Stimulated activated naive CD8-positive, alpha-beta T cell treated with anti-CD3 and anti-CD28 coated beads, Interleukin-15, Interleukin-2, amounts not matched to agents 100 ng/mL and 50 ng/mL, for 24 hours (primary cell): ENCODE data around the gene ADA.
A peak's percentile ranks its signal among the peaks of the same experiment; 100 is the strongest.

Experiments used
- H3K27ac Mint-ChIP-seq: one replicate; pipeline ENCODE4 v1.8.0; 2021; ENCODE audit warnings: mild to moderate bottlenecking, mixed read lengths
- H3K27me3 Mint-ChIP-seq: one replicate; pipeline ENCODE4 v1.8.0; 2021; ENCODE audit warnings: mixed read lengths
- H3K36me3 Mint-ChIP-seq: one replicate; pipeline ENCODE4 v1.8.0; 2021; ENCODE audit warnings: low read depth, mixed read lengths
- H3K4me1 Mint-ChIP-seq: one replicate; pipeline ENCODE4 v1.8.0; 2021; ENCODE audit warnings: low read depth, mixed read lengths
- H3K4me3 Mint-ChIP-seq: one replicate; pipeline ENCODE4 v1.8.0; 2021; ENCODE audit warnings: mild to moderate bottlenecking, mixed read lengths
- H3K9me3 Mint-ChIP-seq: one replicate; pipeline ENCODE4 v1.8.0; 2021; ENCODE audit warnings: mixed read lengths

Gene ADA

GRCh38 chr20:44627364-44628010 lies 24.0 kb downstream of the ADA start:
- no peaks in the 10 kb centered on the region for H3K4me1 Mint-ChIP-seq
- H3K27me3 Mint-ChIP-seq, result no peaks in the 10 kb centered on the region
- H3K4me3 Mint-ChIP-seq, result no peak overlapping the region
- H3K27ac Mint-ChIP-seq, result no peak overlapping the region
- peaks cover 26% of the 10 kb centered on the region for H3K36me3 Mint-ChIP-seq
- H3K9me3 Mint-ChIP-seq, result no peaks in the 10 kb centered on the region

- H3K27ac Mint-ChIP-seq, result no peak overlapping the region
- H3K4me1 Mint-ChIP-seq, result no peaks in the 10 kb centered on the region
- no peaks in the 10 kb centered on the region for H3K9me3 Mint-ChIP-seq
- H3K27me3 Mint-ChIP-seq, result no peaks in the 10 kb centered on the region
- no peak overlapping the region for H3K4me3 Mint-ChIP-seq
- H3K36me3 Mint-ChIP-seq, result peaks cover 30% of the 10 kb centered on the region
These were observed 25.2 kb downstream of the ADA start for GRCh38 chr20:44626278-44626677.

DNA sequence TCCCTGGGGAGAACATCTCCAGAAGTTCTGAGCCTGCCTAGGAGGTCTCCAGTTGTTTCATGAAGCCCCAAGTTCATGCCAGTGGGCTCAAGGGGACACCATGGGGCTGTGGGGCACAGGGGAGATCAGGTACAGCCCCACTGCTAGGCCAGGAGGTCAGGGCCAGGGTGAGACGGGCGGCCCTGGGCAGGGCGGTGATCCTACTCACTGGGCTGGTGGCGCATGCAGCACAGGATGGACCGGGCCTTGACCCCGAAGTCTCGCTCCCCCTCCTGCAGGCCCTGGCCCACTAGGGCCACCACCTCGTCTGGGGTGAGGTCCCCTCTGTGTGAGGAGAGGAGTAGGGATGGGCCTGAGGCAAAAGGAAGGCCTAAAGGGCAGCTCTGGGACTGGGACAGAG lies 26.1 kb downstream of the ADA start:
- no peaks in the 10 kb centered on the region for H3K9me3 Mint-ChIP-seq

DNA sequence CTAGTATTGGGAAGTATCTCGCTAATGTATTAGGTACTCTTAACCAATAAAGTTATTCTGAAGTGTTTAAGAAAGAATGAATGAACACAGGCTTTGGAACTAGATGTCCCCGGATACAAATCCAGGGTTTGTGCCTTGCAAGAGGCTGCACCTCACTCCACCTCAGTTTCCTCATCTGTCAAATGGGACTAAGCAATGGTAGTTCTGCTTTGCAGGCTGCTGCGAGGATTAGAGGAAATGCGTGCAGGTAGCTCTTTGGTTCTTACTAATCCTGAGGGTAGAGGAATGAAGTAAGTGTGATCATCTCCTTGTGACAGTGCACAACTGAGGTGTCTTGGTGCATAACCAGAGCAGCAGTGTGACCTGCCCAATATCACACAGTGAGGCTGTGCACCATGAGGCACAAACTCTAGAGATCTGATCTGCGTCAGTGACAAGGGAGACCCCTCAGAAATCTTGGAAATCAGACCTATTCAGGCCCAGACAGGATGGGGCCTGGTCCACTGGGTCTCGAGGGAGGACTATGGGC lies 26.7 kb downstream of the ADA start:
- Mint-ChIP-seq H3K4me1 (no peaks in the 10 kb centered on the region), H3K4me3 (no peak overlapping the region), H3K9me3 (no peaks in the 10 kb centered on the region), H3K27me3 (no peaks in the 10 kb centered on the region), H3K36me3 (peaks cover 45% of the 10 kb centered on the region), H3K27ac (no peak overlapping the region)

More for the DNA sequence above, 26.1 kb downstream of the ADA start:
- Mint-ChIP-seq H3K27me3 (no peaks in the 10 kb centered on the region), H3K4me1 (no peaks in the 10 kb centered on the region), H3K4me3 (no peak overlapping the region), H3K36me3 (peaks cover 40% of the 10 kb centered on the region), H3K27ac (no peak overlapping the region)

- H3K27ac Mint-ChIP-seq, result no peak overlapping the region
These were observed 27.3 kb downstream of the ADA start for GRCh38 chr20:44624152-44624551.

DNA sequence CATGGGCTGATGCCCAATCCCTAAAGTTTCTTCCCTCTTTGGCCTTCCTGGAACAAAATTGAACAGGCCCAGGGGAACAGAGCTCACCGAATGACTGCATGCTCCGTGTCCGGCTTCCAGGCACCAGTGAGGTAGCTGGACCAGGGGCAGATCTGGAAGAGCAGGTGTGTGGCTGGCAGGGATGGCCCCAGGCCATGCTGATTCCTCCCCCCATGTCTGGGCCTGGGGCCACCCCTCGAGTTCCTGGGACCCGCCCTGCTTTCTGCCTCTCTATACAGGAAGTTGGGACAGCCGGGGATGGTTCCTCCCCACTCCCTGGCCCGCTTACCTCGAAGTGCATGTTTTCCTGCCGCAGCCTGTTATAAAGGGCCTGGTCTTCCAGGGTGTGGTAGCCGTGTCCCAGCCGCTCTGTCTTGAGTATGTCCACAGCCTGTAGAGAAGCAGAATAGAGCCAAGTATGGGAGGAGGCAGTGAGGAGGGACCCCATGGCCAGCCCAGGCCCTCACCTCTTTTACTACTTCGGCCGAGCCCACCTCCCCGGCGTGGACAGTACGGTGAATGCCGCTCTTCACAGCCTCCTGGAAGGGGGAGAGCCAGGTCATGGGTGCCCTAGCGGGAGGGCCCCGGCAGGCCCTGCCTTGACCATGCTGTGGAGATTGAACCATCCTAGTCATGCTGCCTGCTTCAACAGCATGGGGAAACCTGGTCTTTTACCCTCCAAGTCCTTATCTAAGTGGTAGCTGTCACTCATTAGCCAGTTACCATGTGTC lies 28.8 kb downstream of the ADA start:
- H3K27me3 Mint-ChIP-seq, result no peaks in the 10 kb centered on the region
- H3K4me1 Mint-ChIP-seq, result peaks cover 20% of the 10 kb centered on the region
- no peak overlapping the region for H3K4me3 Mint-ChIP-seq
- no peak overlapping the region for H3K27ac Mint-ChIP-seq
- peaks cover 58% of the 10 kb centered on the region for H3K36me3 Mint-ChIP-seq
- no peaks in the 10 kb centered on the region for H3K9me3 Mint-ChIP-seq

More at GRCh38 chr20:44624152-44624551, 27.3 kb downstream of the ADA start:
- H3K4me3 Mint-ChIP-seq, result no peak overlapping the region
- H3K9me3 Mint-ChIP-seq, result no peaks in the 10 kb centered on the region
- peaks cover 5% of the 10 kb centered on the region for H3K4me1 Mint-ChIP-seq
- H3K27me3 Mint-ChIP-seq, result no peaks in the 10 kb centered on the region
- peaks cover 52% of the 10 kb centered on the region for H3K36me3 Mint-ChIP-seq

- Mint-ChIP-seq H3K27ac (no peak overlapping the region), H3K4me1 (peaks cover 20% of the 10 kb centered on the region), H3K27me3 (no peaks in the 10 kb centered on the region), H3K9me3 (no peaks in the 10 kb centered on the region), H3K36me3 (peaks cover 56% of the 10 kb centered on the region), H3K4me3 (no peak overlapping the region)
These were observed 29.6 kb downstream of the ADA start for GRCh38 chr20:44621939-44622338.

- Mint-ChIP-seq H3K4me3 (no peak overlapping the region), H3K27me3 (no peaks in the 10 kb centered on the region), H3K4me1 (peaks cover 22% of the 10 kb centered on the region), H3K9me3 (no peaks in the 10 kb centered on the region), H3K36me3 (peaks cover 57% of the 10 kb centered on the region), H3K27ac (no peak overlapping the region)
These were observed 30.2 kb downstream of the ADA start for GRCh38 chr20:44621325-44621724.

DNA sequence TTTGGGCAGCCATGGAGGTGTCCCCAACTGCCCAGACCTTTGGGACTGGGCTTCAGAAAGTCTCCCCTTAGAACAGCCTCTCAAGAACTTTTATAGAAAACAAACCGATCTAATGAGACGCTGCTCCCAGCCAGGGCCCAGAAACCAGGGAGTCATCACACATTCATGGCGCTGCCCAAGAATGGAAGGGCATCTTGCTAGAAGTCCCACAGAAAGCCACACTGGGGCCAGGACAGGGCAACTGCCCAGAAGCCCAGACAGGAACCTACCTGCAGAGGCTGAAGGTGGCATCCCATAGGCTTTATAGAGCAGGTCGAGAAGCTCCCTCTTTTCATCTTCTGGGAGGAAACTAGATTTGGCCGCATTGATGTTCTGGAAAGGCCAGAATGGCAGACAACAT lies 31.5 kb downstream of the ADA start:
- Mint-ChIP-seq H3K4me1 (peaks cover 35% of the 10 kb centered on the region), H3K4me3 (no peak overlapping the region), H3K9me3 (no peaks in the 10 kb centered on the region), H3K27me3 (no peaks in the 10 kb centered on the region), H3K27ac (no peak overlapping the region), H3K36me3 (peaks cover 65% of the 10 kb centered on the region)

DNA sequence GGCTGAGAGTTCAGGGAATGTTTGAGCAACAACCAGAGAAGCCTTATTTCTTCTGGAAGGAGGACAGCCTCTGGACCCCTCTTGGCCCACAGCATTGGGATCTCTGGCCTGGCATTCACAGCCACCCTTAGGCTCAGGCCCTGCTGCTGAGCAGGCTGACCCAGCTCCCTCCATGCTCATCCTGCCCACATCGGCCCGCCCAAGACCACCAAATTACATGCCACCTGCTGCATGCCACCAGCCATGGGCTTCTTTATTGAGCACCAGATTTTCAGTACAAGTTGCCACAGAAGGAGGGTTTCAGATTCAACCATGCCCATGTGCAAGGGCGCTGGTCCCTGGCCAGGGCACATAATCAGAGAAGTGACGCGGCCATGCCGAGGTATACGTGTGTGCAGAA lies 32.2 kb downstream of the ADA start:
- Mint-ChIP-seq H3K27me3 (no peaks in the 10 kb centered on the region), H3K36me3 (peaks cover 65% of the 10 kb centered on the region), H3K27ac (no peak overlapping the region), H3K4me1 (peaks cover 41% of the 10 kb centered on the region), H3K9me3 (no peaks in the 10 kb centered on the region), H3K4me3 (no peak overlapping the region)

GRCh38 chr20:44618318-44618731 lies 33.2 kb downstream of the ADA start:
- H3K27ac Mint-ChIP-seq, result no peak overlapping the region
- H3K4me3 Mint-ChIP-seq, result no peak overlapping the region
- H3K4me1 Mint-ChIP-seq, result peaks cover 46% of the 10 kb centered on the region
- no peaks in the 10 kb centered on the region for H3K9me3 Mint-ChIP-seq
- H3K36me3 Mint-ChIP-seq, result peaks cover 60% of the 10 kb centered on the region
- no peaks in the 10 kb centered on the region for H3K27me3 Mint-ChIP-seq

- peaks cover 43% of the 10 kb centered on the region for H3K36me3 Mint-ChIP-seq
- H3K27ac Mint-ChIP-seq, result peak overlapping the region; percentile 67
- no peaks in the 10 kb centered on the region for H3K9me3 Mint-ChIP-seq
- H3K4me3 Mint-ChIP-seq, result no peak overlapping the region
- H3K27me3 Mint-ChIP-seq, result no peaks in the 10 kb centered on the region
- H3K4me1 Mint-ChIP-seq, result peaks cover 50% of the 10 kb centered on the region
These were observed 34.9 kb downstream of the ADA start for GRCh38 chr20:44616604-44616964.

DNA sequence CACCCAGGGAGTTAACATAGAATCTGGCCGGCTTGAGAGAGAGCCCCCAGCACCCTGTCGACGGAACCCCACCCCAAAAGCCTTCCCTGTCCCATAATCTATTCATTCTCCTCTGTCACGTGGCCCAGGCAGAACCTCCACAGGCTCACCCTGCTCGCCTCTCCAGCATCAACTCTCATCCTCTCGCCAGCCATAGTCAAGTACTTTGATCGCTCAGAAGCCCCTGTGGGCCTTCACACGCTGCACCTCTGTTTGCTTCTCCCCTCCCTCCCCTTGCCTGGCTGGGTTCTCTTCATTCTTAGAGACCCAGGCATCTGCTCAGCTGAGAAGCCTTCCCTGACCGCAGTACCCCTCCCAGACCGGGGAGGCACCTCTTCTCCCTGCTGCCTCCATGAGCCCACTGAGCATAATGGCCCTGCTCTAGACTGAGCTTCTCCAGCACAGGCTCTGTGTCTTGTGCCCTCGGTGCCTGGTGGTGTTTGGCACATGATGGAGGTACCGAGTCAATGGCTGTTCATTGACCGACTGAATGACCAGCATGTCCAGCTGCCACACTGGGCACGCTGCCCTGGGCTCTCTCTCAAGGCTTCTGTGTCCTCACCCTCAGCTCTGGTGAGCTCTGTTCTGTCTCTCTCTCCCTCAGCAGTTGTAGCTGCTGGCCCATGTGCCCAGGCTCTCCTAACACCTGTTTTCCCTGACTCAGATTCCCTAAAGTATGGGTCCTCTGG lies 35.5 kb downstream of the ADA start:
- Mint-ChIP-seq H3K4me3 (no peak overlapping the region), H3K27me3 (no peaks in the 10 kb centered on the region), H3K27ac (peak overlapping the region; percentile 67), H3K9me3 (no peaks in the 10 kb centered on the region), H3K36me3 (peaks cover 37% of the 10 kb centered on the region), H3K4me1 (peaks cover 55% of the 10 kb centered on the region)

DNA sequence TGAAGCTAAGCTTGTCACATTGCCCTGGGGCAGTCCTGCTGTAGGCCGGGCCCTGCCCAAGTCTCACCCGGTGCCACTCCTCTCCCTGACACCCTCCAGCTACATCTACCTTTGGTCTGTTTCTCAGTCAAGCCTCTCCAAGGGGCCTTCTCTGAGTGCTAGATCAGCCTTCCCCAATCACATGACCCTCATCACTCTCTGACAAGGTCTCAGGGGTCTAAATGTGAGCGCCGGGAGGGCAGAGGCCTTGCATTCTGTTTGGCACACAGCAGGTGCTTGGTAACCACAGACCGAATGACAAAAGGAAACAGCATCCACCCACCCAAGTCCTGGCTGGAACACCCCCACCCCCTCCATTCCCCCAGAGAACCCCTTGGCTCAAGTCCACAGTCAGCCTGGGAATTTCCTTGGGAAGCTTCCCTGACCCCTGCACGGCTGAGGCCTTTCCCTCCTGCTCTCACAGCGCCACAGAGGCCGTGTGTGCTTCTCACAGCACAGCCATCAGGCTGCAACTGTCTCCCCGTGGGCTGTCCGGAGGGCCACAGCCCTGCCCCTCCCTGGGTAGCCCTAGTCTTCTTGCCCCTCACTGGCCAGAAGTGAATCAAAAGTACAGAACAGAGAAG lies 36.2 kb downstream of the ADA start:
- Mint-ChIP-seq H3K27ac (peak overlapping the region; percentile 84), H3K4me3 (no peak overlapping the region), H3K36me3 (peaks cover 30% of the 10 kb centered on the region), H3K9me3 (no peaks in the 10 kb centered on the region), H3K27me3 (no peaks in the 10 kb centered on the region), H3K4me1 (peaks cover 62% of the 10 kb centered on the region)

GRCh38 chr20:44614525-44614924 lies 37.0 kb downstream of the ADA start:
- no peaks in the 10 kb centered on the region for H3K27me3 Mint-ChIP-seq

More at GRCh38 chr20:44614525-44614924, 37.0 kb downstream of the ADA start:
- H3K27ac Mint-ChIP-seq, result peak overlapping the region; percentile 84
- H3K4me1 Mint-ChIP-seq, result peaks cover 68% of the 10 kb centered on the region
- H3K4me3 Mint-ChIP-seq, result no peak overlapping the region
- H3K36me3 Mint-ChIP-seq, result peaks cover 22% of the 10 kb centered on the region
- no peaks in the 10 kb centered on the region for H3K9me3 Mint-ChIP-seq
